Measurements from ENCODE around the gene SMAD3.
A peak's percentile ranks its signal among the peaks of the same experiment; 100 is the strongest.

The SMAD3 gene

DNA sequence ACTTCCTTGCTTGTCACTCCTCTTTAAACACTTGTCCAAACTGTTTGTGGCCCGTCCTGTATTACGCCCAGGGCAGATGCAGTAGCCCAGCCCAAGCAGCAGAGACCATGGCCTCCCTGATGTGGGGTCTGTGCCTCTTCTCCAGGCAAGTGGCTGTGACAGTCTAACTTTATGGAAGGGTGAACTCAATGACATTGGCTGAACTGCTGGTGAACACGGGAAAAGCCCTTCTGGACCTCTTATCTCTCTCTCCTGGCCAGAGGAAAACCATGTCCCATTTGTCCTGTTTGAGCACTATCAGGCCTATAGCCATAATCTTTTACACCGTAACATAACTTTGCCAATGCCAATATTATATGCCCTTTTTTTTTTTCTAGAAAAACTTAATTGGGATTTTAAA, 67.6 kb downstream of the SMAD3 start:
- CTCF ChIA-PET = interaction anchor here (0.6 kb wide), 1 partner anchor 428 kb away, joined by 3 read pairs; no protein-coding TSS in a partner anchor
- no peaks in the 10 kb centered on the region for H3K9me3 ChIP-seq (ENCODE audit: control insufficient read depth, insufficient read depth, low read depth, low read length)
- H3K36me3 ChIP-seq (ENCODE audit: control insufficient read depth in 2 of 2, insufficient read depth in 1 of 2, low read length in 2 of 2) = no peaks in the 10 kb centered on the region
- no peak overlapping the region; the same call in 1 of the 2 replicates for H3K27ac ChIP-seq (ENCODE audit: extremely low read depth, low read depth, low read length)
- TF ChIP-seq ZNF391 (tag by site-specific recombination; IDR thresholded peaks at IDR 0.05; ENCODE audit: borderline replicate concordance, low read depth) (no peak), ZNF792 (tag by site-specific recombination; IDR thresholded peaks at IDR 0.05) (no peak), ZNF571 (tag by site-specific recombination; IDR thresholded peaks at IDR 0.05) (no peak), GLIS1 (tag by site-specific recombination; IDR thresholded peaks at IDR 0.05) (no peak), ZNF132 (tag by site-specific recombination; IDR thresholded peaks at IDR 0.05; ENCODE audit: borderline replicate concordance) (no peak)
- H3K4me1 ChIP-seq (ENCODE audit: control insufficient read depth, insufficient read depth, low read length) = peaks cover 24% of the 10 kb centered on the region
- H3K4me3 ChIP-seq (ENCODE audit: low read depth, low read length) = no peak overlapping the region
- POLR2A ChIA-PET = no interaction called here

DNA sequence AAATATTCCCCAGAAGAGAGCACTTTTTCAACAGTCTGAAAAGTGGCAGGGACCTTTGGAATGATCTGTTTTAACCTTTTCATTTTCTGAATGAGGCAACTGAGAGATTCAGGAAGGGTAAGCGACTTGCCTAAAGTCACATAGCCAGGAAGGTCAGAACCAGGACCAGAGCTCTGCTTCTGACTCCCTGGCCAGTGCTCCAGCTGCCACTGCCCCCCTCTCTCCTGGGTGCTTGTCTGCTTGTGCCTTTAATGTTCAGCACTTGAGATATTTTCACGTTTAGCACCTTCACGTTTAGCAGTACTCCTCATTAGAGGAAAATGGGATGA, 68.3 kb downstream of the SMAD3 start:
- no peak for TF ChIP-seq ZFP41 (tag by site-specific recombination; IDR thresholded peaks at IDR 0.05; ENCODE audit: borderline replicate concordance)
- TF ChIP-seq TRIM28 (IDR thresholded peaks at IDR 0.05; ENCODE audit: borderline replicate concordance, low read length) = no peak
- TF ChIP-seq GLI4 (tag by site-specific recombination; IDR thresholded peaks at IDR 0.05) = no peak
- peak; percentile 49 for TF ChIP-seq EGR2 (tag by site-specific recombination; IDR thresholded peaks at IDR 0.05; ENCODE audit: low read depth)
- ChIA-PET CTCF (no interaction called here), POLR2A (interaction anchor here (0.6 to 1.2 kb wide), 2 partner anchors 8 to 187 kb away, joined by 3 to 4 read pairs; no protein-coding TSS in a partner anchor)
- Histone ChIP-seq H3K4me1 (ENCODE audit: control insufficient read depth, insufficient read depth, low read length) (peaks cover 28% of the 10 kb centered on the region), H3K36me3 (ENCODE audit: control insufficient read depth in 2 of 2, insufficient read depth in 1 of 2, low read length in 2 of 2) (no peaks in the 10 kb centered on the region), H3K27ac (ENCODE audit: extremely low read depth, low read depth, low read length) (no peak overlapping the region; the same call in 1 of the 2 replicates), H3K9me3 (ENCODE audit: control insufficient read depth, insufficient read depth, low read depth, low read length) (no peaks in the 10 kb centered on the region), H3K4me3 (ENCODE audit: low read depth, low read length) (no peak overlapping the region)

DNA sequence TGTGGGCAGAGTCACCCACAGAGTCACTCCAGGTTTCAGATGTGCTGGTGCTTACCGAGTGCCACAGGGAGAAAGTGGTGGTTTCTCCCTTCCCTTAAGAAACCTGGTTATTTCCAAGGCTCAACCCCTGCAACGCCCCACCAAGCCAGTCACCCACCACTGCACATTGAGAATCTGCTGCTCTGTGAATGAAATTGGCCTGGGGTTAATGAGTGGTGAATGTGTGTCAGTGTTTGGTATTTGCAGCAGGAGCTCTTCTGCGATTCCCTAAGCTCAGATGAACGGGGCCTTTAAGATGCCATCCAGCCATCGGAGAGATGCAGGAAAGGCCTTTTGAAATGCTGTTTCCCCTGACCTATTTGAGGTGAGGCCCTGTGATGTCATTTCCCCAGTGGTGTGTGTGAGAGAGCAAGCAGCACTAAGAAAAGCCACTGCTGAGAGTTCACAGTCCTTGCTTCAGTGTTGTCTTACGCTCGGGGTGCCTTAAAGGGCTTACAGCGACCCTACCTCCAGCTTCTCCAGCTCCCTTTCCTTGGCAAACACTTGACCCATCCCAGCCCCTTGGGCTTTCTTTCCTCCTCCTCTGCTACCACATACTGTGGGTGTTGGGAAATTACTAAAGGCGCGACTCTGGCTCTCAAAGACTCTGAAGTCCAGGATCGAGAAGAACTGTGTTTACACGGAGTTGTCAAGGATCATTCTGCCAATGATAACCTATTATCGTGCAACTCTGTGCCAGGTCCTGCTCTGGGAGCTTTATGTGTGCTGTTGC, 68.9 kb downstream of the SMAD3 start:
- CTCF ChIA-PET = interaction anchor here (0.6 to 0.9 kb wide), 2 partner anchors 9 to 1782 kb away, joined by 3 to 10 read pairs; no protein-coding TSS in a partner anchor
- H3K4me3 ChIP-seq (ENCODE audit: low read depth, low read length) = no peak overlapping the region
- TF ChIP-seq REPIN1 (tag by site-specific recombination; IDR thresholded peaks at IDR 0.05; ENCODE audit: low read depth) (no peak), ZFHX2 (tag by site-specific recombination; conservative IDR thresholded peaks at IDR 0.05) (peak; percentile 57; the same call in 1 of the 2 replicates), ZFP69B (tag by site-specific recombination; IDR thresholded peaks at IDR 0.05) (0 out of 2 replicates have a peak, but pooled peaks have one; percentile 10), ZNF621 (tag by site-specific recombination; IDR thresholded peaks at IDR 0.05) (no peak), ZNF785 (tag by site-specific recombination; IDR thresholded peaks at IDR 0.05) (no peak), ZNF341 (tag by site-specific recombination; IDR thresholded peaks at IDR 0.05; ENCODE audit: low read depth) (no peak), ZIC2 (tag by site-specific recombination; IDR thresholded peaks at IDR 0.05) (peak; percentile 33; the same call in 1 of the 2 replicates), PRDM1 (tag by site-specific recombination; IDR thresholded peaks at IDR 0.05) (0 out of 2 replicates have a peak, but pooled peaks have one; percentile 20), ZNF600 (tag by site-specific recombination; IDR thresholded peaks at IDR 0.05) (peak; percentile 32; the same call in 1 of the 2 replicates)
- TF ChIP-seq, protein P1, sequence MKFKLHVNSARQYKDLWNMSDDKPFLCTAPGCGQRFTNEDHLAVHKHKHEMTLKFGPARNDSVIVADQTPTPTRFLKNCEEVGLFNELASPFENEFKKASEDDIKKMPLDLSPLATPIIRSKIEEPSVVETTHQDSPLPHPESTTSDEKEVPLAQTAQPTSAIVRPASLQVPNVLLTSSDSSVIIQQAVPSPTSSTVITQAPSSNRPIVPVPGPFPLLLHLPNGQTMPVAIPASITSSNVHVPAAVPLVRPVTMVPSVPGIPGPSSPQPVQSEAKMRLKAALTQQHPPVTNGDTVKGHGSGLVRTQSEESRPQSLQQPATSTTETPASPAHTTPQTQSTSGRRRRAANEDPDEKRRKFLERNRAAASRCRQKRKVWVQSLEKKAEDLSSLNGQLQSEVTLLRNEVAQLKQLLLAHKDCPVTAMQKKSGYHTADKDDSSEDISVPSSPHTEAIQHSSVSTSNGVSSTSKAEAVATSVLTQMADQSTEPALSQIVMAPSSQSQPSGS (tag by site-specific recombination; IDR thresholded peaks at IDR 0.05; ENCODE audit: low read depth) = 0 out of 2 replicates have a peak, but pooled peaks have one; percentile 4
- TF ChIP-seq, protein P2, sequence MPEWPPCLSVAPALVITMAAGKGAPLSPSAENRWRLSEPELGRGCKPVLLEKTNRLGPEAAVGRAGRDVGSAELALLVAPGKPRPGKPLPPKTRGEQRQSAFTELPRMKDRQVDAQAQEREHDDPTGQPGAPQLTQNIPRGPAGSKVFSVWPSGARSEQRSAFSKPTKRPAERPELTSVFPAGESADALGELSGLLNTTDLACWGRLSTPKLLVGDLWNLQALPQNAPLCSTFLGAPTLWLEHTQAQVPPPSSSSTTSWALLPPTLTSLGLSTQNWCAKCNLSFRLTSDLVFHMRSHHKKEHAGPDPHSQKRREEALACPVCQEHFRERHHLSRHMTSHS (tag by site-specific recombination; IDR thresholded peaks at IDR 0.05) = no peak
- TF ChIP-seq, protein P3, sequence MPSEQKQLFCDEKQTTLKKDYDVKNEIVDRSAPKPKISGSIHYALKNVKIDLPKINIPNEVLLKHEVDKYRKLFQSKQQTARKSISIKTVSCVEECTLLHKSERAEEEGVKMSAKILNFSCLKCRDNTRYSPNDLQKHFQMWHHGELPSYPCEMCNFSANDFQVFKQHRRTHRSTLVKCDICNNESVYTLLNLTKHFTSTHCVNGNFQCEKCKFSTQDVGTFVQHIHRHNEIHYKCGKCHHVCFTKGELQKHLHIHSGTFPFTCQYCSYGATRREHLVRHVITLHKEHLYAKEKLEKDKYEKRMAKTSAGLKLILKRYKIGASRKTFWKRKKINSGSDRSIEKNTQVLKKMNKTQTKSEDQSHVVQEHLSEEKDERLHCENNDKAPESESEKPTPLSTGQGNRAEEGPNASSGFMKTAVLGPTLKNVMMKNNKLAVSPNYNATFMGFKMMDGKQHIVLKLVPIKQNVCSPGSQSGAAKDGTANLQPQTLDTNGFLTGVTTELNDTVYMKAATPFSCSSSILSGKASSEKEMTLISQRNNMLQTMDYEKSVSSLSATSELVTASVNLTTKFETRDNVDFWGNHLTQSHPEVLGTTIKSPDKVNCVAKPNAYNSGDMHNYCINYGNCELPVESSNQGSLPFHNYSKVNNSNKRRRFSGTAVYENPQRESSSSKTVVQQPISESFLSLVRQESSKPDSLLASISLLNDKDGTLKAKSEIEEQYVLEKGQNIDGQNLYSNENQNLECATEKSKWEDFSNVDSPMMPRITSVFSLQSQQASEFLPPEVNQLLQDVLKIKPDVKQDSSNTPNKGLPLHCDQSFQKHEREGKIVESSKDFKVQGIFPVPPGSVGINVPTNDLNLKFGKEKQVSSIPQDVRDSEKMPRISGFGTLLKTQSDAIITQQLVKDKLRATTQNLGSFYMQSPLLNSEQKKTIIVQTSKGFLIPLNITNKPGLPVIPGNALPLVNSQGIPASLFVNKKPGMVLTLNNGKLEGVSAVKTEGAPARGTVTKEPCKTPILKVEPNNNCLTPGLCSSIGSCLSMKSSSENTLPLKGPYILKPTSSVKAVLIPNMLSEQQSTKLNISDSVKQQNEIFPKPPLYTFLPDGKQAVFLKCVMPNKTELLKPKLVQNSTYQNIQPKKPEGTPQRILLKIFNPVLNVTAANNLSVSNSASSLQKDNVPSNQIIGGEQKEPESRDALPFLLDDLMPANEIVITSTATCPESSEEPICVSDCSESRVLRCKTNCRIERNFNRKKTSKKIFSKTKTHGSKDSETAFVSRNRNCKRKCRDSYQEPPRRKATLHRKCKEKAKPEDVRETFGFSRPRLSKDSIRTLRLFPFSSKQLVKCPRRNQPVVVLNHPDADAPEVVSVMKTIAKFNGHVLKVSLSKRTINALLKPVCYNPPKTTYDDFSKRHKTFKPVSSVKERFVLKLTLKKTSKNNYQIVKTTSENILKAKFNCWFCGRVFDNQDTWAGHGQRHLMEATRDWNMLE (tag by site-specific recombination; conservative IDR thresholded peaks at IDR 0.05; ENCODE audit: low read depth) = no peak

More for the DNA sequence above, 68.9 kb downstream of the SMAD3 start:
- no peaks in the 10 kb centered on the region for H3K9me3 ChIP-seq (ENCODE audit: control insufficient read depth, insufficient read depth, low read depth, low read length)
- no peaks in the 10 kb centered on the region for H3K36me3 ChIP-seq (ENCODE audit: control insufficient read depth in 2 of 2, insufficient read depth in 1 of 2, low read length in 2 of 2)
- H3K27ac ChIP-seq (ENCODE audit: extremely low read depth, low read depth, low read length) = peak overlapping the region; percentile 27; the same call in 1 of the 2 replicates
- POLR2A ChIA-PET = interaction anchor here (0.6 to 1.2 kb wide), 4 partner anchors 9 to 188 kb away, joined by 3 to 4 read pairs (median 3); no protein-coding TSS in a partner anchor
- H3K4me1 ChIP-seq (ENCODE audit: control insufficient read depth, insufficient read depth, low read length) = peaks cover 33% of the 10 kb centered on the region
